H9 (cell line): ENCODE measurements around the gene LRRC26. TPM values are rescaled to one million over a fixed set of nuclear protein-coding genes. Genes with fewer than 3 reads are reported as not detected.

Source experiments
- DNase-seq: peaks from one replicate; pipeline ENCODE4 v3.0.0-alpha.2; 2017
- H2AFZ ChIP-seq: one replicate; pipeline ENCODE4 v1.6.1; 2013; ENCODE audit warnings: mild to moderate bottlenecking, low read length, control low read depth, moderate library complexity
- H2AK5ac ChIP-seq: 2 replicates; pipeline ENCODE4 v1.6.1; 2013; ENCODE audit warnings: low read length, control low read depth, mixed read lengths; ENCODE audit not compliant: insufficient read length
- H2BK120ac ChIP-seq: one replicate; pipeline ENCODE4 v1.6.1; 2013; ENCODE audit warnings: low read depth, mild to moderate bottlenecking, low read length, control low read depth, inconsistent platforms; ENCODE audit not compliant: poor library complexity, severe bottlenecking
- H2BK12ac ChIP-seq: 2 replicates; pipeline ENCODE4 v1.6.1; 2013; ENCODE audit warnings: low read length, control low read depth, mixed read lengths, low read depth; ENCODE audit not compliant: insufficient read length
- H2BK15ac ChIP-seq: 2 replicates; pipeline ENCODE4 v1.6.1; 2013; ENCODE audit warnings: low read depth, low read length, control low read depth
- H2BK20ac ChIP-seq: one replicate; pipeline ENCODE4 v1.6.1; 2013; ENCODE audit warnings: low read depth, mild to moderate bottlenecking, low read length, control low read depth, inconsistent platforms; ENCODE audit not compliant: poor library complexity, severe bottlenecking
- H2BK5ac ChIP-seq: 2 replicates; pipeline ENCODE4 v1.6.1; 2013; ENCODE audit warnings: low read length, control low read depth, mixed read lengths; ENCODE audit not compliant: insufficient read length
- H3K14ac ChIP-seq: 2 replicates; pipeline ENCODE4 v1.6.1; 2013; ENCODE audit warnings: low read length, control low read depth; ENCODE audit not compliant: insufficient read depth
- H3K18ac ChIP-seq: 2 replicates; pipeline ENCODE4 v1.6.1; 2013; ENCODE audit warnings: low read depth, mild to moderate bottlenecking, mixed read lengths, low read length, control low read depth; ENCODE audit not compliant: insufficient read length
- H3K23ac ChIP-seq: 2 replicates; pipeline ENCODE4 v1.6.1; 2013; ENCODE audit warnings: low read length, control low read depth, mixed read lengths, low read depth; ENCODE audit not compliant: insufficient read length
- H3K23me2 ChIP-seq: 2 replicates; pipeline ENCODE4 v1.6.1; 2013; ENCODE audit warnings: low read depth, mild to moderate bottlenecking, mixed read lengths, low read length, control low read depth; ENCODE audit not compliant: insufficient read length, poor library complexity, severe bottlenecking
- H3K27ac ChIP-seq: 2 replicates; pipeline ENCODE4 v1.5.1; 2013; ENCODE audit warnings: low read length, control low read depth, mixed read lengths, low read depth; ENCODE audit not compliant: insufficient read length
- H3K27me3 ChIP-seq: 2 replicates; pipeline ENCODE4 v1.6.1; 2013; ENCODE audit warnings: low read length, control low read depth, inconsistent platforms; ENCODE audit not compliant: insufficient read depth
- H3K4ac ChIP-seq: 2 replicates; pipeline ENCODE4 v1.6.1; 2013; ENCODE audit warnings: low read depth, mild to moderate bottlenecking, control low read depth, inconsistent platforms, low read length, moderate library complexity
- H3K4me1 ChIP-seq: 2 replicates; pipeline ENCODE4 v1.6.1; 2013; ENCODE audit warnings: low read length, control low read depth, inconsistent platforms; ENCODE audit not compliant: insufficient read depth
- H3K4me2 ChIP-seq: 2 replicates; pipeline ENCODE4 v1.6.1; 2013; ENCODE audit warnings: low read length, control low read depth, mixed read lengths; ENCODE audit not compliant: insufficient read length, insufficient read depth
- H3K56ac ChIP-seq: 2 replicates; pipeline ENCODE4 v1.6.1; 2013; ENCODE audit warnings: low read depth, mild to moderate bottlenecking, mixed read lengths, low read length, control low read depth; ENCODE audit not compliant: insufficient read length
- H3K79me1 ChIP-seq: 2 replicates; pipeline ENCODE4 v1.6.1; 2013; ENCODE audit warnings: low read depth, mild to moderate bottlenecking, moderate library complexity, low read length, control low read depth, inconsistent platforms; ENCODE audit not compliant: insufficient read depth, poor library complexity, severe bottlenecking
- H3K79me2 ChIP-seq: 2 replicates; pipeline ENCODE4 v1.6.1; 2013; ENCODE audit warnings: low read length, control low read depth, inconsistent platforms; ENCODE audit not compliant: insufficient read depth
- H3K9ac ChIP-seq: 2 replicates; pipeline ENCODE4 v1.6.1; 2013; ENCODE audit warnings: low read length, control low read depth, mixed read lengths; ENCODE audit not compliant: insufficient read length; ENCODE audit errors: extremely low read depth
- H3K9me3 ChIP-seq: one replicate; pipeline ENCODE4 v1.6.1; 2013; ENCODE audit warnings: low read depth, low read length, inconsistent platforms; ENCODE audit not compliant: control insufficient read depth
- H3T11ph ChIP-seq: one replicate; pipeline ENCODE4 v1.6.1; 2013; ENCODE audit warnings: mild to moderate bottlenecking, low read length, control low read depth, inconsistent platforms
- H4K20me1 ChIP-seq: one replicate; pipeline ENCODE4 v1.6.1; 2013; ENCODE audit not compliant: control insufficient read depth, insufficient read length, insufficient read depth
- H4K5ac ChIP-seq: 2 replicates; pipeline ENCODE4 v1.6.1; 2013; ENCODE audit warnings: low read depth, mild to moderate bottlenecking, mixed read lengths, low read length, control low read depth; ENCODE audit not compliant: insufficient read length
- H4K8ac ChIP-seq: replicated peaks from 2 replicates; pipeline ENCODE4 v1.6.1; 2013; ENCODE audit warnings: low read length, control low read depth, mixed read lengths, low read depth; ENCODE audit not compliant: insufficient read length
- H4K91ac ChIP-seq: 2 replicates; pipeline ENCODE4 v1.6.1; 2013; ENCODE audit warnings: low read depth, mild to moderate bottlenecking, moderate library complexity, mixed read lengths, low read length, control low read depth; ENCODE audit not compliant: insufficient read length
- H3K27ac Mint-ChIP-seq, 3 experiments: 2 replicates in 2 of 3; 3 replicates in 1 of 3; pipeline ENCODE4 v1.8.0; 2020 to 2021; ENCODE audit warnings: mixed read lengths in 3 of 3, mild to moderate bottlenecking in 1 of 3, moderate library complexity in 1 of 3
- H3K27me3 Mint-ChIP-seq: 2 replicates; pipeline ENCODE4 v1.8.0; 2021; ENCODE audit warnings: low read depth, mild to moderate bottlenecking, moderate library complexity, mixed read lengths
- H3K36me3 Mint-ChIP-seq, 3 experiments: 2 replicates in 2 of 3; 3 replicates in 1 of 3; pipeline ENCODE4 v1.8.0; 2020 to 2021; ENCODE audit warnings: low read depth in 3 of 3, mixed read lengths in 3 of 3; ENCODE audit not compliant: insufficient read depth in 1 of 3
- H3K4me1 Mint-ChIP-seq, 2 experiments: 2 replicates each; pipeline ENCODE4 v1.8.0; 2020; ENCODE audit warnings: mixed read lengths in 2 of 2
- H3K4me3 Mint-ChIP-seq, 2 experiments: 2 replicates in 1 of 2; 3 replicates in 1 of 2; pipeline ENCODE4 v1.8.0; 2020 to 2021; ENCODE audit warnings: mild to moderate bottlenecking in 2 of 2, mixed read lengths in 2 of 2, moderate library complexity in 1 of 2
- H3K9me3 Mint-ChIP-seq, 2 experiments: 2 replicates in 1 of 2; 3 replicates in 1 of 2; pipeline ENCODE4 v1.8.0; 2020; ENCODE audit warnings: mild to moderate bottlenecking in 2 of 2, mixed read lengths in 2 of 2, moderate library complexity in 1 of 2
- WGBS: extraction: QIAGEN DNeasy Blood & Tissue Kit; methylation state at CpG from one replicate; pipeline ENCODE4 v1.1.7; 2013; ENCODE audit warnings: missing lambda C conversion rate, low lambda C conversion rate, mixed read lengths; ENCODE audit not compliant: insufficient read length; ENCODE audit errors: extremely low coverage; 5-methylcytosine and 5-hydroxymethylcytosine counted together
- total RNA-seq: library from RNA; stranded (reverse); gene quantifications from 2 replicates; pipeline ENCODE4 v1.2.1, GENCODE V29; 2021
- TF ChIP-seq, protein P1 (sequence below): fragments of 200-600 bp; sonication (generic); conservative IDR thresholded peaks from 3 replicates; pipeline ENCODE4 v1.8.0; 2021; ENCODE audit warnings: antibody characterized with exemption, mild to moderate bottlenecking

LRRC26 gene
- total RNA-seq, 1 experiment from 2014 or later = 0.96 TPM

DNA sequence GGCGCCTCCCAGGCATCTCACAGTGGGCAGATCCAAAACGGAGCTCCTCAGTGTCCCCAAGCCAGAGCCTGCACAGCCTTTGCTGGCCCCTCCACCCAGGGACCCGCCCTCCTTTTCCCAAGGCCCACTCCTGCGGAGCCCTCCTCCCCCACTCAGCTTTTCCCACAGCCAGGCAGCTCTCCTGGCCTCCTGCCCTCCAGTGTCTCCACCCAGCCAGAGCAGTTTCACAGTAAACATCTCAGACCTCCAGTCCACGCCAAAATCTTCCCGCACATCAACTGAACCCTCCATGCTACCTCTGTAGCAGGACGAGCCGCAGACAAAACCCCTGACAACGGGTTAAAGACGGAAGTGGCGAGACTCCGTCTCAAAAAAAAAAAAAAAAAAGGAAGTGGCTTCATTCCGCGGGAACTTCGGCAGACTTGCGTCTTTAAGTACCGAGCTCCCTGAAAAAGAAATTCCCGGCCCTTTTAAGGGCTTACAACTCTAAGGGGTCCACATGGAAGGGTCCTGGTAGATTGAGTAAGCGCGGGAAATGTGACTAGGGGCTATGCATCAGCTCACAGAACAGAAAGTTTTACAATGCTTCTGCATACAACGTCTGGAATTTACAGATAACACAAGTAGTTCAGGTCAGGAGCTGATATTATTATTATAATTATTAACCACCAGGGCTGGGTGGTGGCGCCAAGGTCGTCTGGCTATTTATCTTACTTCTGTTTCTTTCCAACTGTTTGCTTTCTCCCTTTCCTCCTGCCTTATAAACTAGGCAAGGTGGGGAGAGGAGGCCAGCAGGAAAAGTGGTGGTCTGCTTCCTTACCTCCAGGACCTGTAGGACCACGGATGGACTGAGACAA, 42.3 kb downstream of the LRRC26 start:
- no peaks in the 10 kb centered on the region for H3K27me3 ChIP-seq
- no peak overlapping the region for H3K23ac ChIP-seq
- no peaks in the 10 kb centered on the region for H3K4me1 ChIP-seq
- no peak overlapping the region for H3K18ac ChIP-seq
- H2BK12ac ChIP-seq = no peak overlapping the region
- H3T11ph ChIP-seq = no peak overlapping the region
- Mint-ChIP-seq H3K4me3 (peak overlapping the region; percentile 76 to 81), H3K27me3 (peaks cover 28% of the 10 kb centered on the region), H3K4me1 (peaks cover 14 to 17% of the 10 kb centered on the region in 2 experiments), H3K27ac (no peak overlapping the region), H3K36me3 (no peaks in the 10 kb centered on the region; a peak in 1 of 7 replicates), H3K9me3 (no peaks in the 10 kb centered on the region)
- no peak overlapping the region for H2BK20ac ChIP-seq
- no peak overlapping the region for H3K4me2 ChIP-seq
- no peak overlapping the region for H4K5ac ChIP-seq
- H4K8ac ChIP-seq = no peak overlapping the region
- no peaks in the 10 kb centered on the region for H4K20me1 ChIP-seq
- H3K56ac ChIP-seq = no peak overlapping the region
- H2AK5ac ChIP-seq = no peak overlapping the region
- H2AFZ ChIP-seq = no peak overlapping the region
- no peak overlapping the region for H2BK5ac ChIP-seq
- TF ChIP-seq, protein P1, sequence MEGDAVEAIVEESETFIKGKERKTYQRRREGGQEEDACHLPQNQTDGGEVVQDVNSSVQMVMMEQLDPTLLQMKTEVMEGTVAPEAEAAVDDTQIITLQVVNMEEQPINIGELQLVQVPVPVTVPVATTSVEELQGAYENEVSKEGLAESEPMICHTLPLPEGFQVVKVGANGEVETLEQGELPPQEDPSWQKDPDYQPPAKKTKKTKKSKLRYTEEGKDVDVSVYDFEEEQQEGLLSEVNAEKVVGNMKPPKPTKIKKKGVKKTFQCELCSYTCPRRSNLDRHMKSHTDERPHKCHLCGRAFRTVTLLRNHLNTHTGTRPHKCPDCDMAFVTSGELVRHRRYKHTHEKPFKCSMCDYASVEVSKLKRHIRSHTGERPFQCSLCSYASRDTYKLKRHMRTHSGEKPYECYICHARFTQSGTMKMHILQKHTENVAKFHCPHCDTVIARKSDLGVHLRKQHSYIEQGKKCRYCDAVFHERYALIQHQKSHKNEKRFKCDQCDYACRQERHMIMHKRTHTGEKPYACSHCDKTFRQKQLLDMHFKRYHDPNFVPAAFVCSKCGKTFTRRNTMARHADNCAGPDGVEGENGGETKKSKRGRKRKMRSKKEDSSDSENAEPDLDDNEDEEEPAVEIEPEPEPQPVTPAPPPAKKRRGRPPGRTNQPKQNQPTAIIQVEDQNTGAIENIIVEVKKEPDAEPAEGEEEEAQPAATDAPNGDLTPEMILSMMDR = no peak
- H3K79me2 ChIP-seq = no peaks in the 10 kb centered on the region
- H2BK120ac ChIP-seq = no peak overlapping the region
- no peak overlapping the region for H3K27ac ChIP-seq
- no peak overlapping the region for H3K4ac ChIP-seq
- no peaks in the 10 kb centered on the region for H3K9me3 ChIP-seq
- no peak for DNase-seq
- no peak overlapping the region for H2BK15ac ChIP-seq
- no peak overlapping the region for H3K14ac ChIP-seq
- no peak overlapping the region for H4K91ac ChIP-seq
- H3K9ac ChIP-seq = no peak overlapping the region
- WGBS = no CpG with 5 or more reads among the region's 24 CpGs
- H3K23me2 ChIP-seq = peaks cover 4% of the 10 kb centered on the region
- no peaks in the 10 kb centered on the region for H3K79me1 ChIP-seq
